ENCODE measurements around the gene TBX19.

DNA sequence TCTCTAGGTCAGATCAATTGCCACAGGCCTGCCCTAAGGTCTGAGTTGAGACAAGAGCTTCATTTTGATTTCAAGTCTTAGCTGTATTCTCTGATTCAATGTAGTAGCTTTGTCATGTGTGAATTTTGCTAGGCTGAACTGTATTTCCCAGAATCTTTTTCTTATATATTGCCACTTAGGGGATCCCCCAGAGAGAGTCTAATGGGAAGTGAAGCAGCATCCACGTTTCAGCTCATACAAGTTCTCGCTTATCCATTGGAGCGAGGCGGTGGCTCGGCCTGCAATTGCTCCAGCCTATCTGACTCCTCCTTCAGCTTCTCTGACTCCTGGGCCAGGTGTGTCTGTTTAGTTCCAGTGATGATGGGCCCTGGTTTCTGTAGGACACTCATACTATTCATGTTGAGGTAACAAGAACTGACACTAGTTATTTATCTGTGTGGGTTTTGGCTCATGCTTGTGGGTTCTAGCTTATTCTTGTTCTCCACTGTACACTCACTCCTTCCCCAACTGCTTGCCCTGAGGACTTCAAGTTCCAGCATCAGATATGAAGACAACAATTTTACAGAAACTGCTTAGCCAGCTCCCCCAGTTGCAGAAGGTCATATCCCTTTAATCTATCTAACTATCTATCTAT, 48.2 kb downstream of the TBX19 start:
- TF ChIP-seq ZFX (IDR thresholded peaks at IDR 0.05; ENCODE audit: borderline replicate concordance), result no peak
- TF ChIP-seq, protein P1, sequence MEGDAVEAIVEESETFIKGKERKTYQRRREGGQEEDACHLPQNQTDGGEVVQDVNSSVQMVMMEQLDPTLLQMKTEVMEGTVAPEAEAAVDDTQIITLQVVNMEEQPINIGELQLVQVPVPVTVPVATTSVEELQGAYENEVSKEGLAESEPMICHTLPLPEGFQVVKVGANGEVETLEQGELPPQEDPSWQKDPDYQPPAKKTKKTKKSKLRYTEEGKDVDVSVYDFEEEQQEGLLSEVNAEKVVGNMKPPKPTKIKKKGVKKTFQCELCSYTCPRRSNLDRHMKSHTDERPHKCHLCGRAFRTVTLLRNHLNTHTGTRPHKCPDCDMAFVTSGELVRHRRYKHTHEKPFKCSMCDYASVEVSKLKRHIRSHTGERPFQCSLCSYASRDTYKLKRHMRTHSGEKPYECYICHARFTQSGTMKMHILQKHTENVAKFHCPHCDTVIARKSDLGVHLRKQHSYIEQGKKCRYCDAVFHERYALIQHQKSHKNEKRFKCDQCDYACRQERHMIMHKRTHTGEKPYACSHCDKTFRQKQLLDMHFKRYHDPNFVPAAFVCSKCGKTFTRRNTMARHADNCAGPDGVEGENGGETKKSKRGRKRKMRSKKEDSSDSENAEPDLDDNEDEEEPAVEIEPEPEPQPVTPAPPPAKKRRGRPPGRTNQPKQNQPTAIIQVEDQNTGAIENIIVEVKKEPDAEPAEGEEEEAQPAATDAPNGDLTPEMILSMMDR (IDR thresholded peaks at IDR 0.05), result no peak
